ENCODE results near the gene KLF9. TPM values are rescaled to one million over a fixed set of nuclear protein-coding genes. Genes with fewer than 3 reads are reported as not detected.

The KLF9 gene
- total and polyA plus RNA-seq, 2 donors (not counting 1 experiment from before 2014, with no cell fraction given), result 12.1 to 36.4 TPM

DNA sequence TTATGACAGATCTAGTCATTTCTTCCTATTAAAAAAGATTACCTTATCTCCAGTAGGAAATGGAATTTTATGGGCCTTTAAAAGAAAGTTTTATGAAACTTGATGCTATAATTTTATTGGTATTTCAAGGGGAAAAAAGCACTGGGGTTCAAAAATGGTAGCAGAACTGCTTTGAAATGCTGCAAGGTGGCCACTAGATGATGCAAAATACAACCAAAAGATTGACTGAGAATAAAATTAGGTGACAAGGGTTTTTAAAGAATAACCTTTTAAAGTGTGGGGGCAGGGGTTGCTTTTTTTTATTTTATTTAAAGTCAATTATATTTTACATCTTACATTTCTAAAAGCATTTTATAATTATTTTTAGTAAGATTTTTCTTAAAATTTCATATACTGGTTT, 61.7 kb downstream of the KLF9 start:
- no peak overlapping the region for H3K27ac Mint-ChIP-seq
- H2AFZ ChIP-seq (ENCODE audit: insufficient read depth, low read depth, low read length, poor library complexity, severe bottlenecking), result no peak overlapping the region
- no peak for ATAC-seq (ENCODE audit: low read depth)
- peaks cover 8 to 37% of the 10 kb centered on the region in 2 experiments for H3K36me3 ChIP-seq (replicated peaks in 1 of 2; ENCODE audit: control extremely low read depth in 1 of 2, control insufficient read depth in 1 of 2, extremely low read depth in 1 of 2, insufficient read depth in 2 of 2, low read length in 1 of 2)
- H4K20me1 ChIP-seq (ENCODE audit: control insufficient read depth, insufficient read depth, low read length, poor library complexity, severe bottlenecking), result no peaks in the 10 kb centered on the region
- H3K79me2 ChIP-seq (ENCODE audit: control insufficient read depth, insufficient read depth, low read length), result no peaks in the 10 kb centered on the region
- no peaks in the 10 kb centered on the region for H3K27me3 Mint-ChIP-seq
- H3K9me3 ChIP-seq (ENCODE audit: control extremely low read depth in 1 of 3, control insufficient read depth in 2 of 3, insufficient read depth in 1 of 3, low read length in 2 of 3), result no peaks in the 10 kb centered on the region
- intact Hi-C loops (cut with micrococcal nuclease), result loop anchor here (1.0 to 5.0 kb wide), 4 partner anchors 44 to 249 kb away; no protein-coding TSS in a partner anchor
- TF ChIP-seq CTCF (IDR thresholded peaks at IDR 0.05), result peak; percentile 75
- TF ChIP-seq EZH2 (IDR thresholded peaks at IDR 0.05; ENCODE audit: borderline replicate concordance, insufficient read depth, low read depth, low read length, poor library complexity, severe bottlenecking), result no peak
- no peak overlapping the region for H3K4me2 ChIP-seq (replicated peaks; ENCODE audit: low read depth, low read length, poor library complexity, severe bottlenecking)
- H3K4me3 Mint-ChIP-seq, result no peak overlapping the region
- H3K9me3 Mint-ChIP-seq (ENCODE audit: insufficient read depth), result no peaks in the 10 kb centered on the region
- no peaks in the 10 kb centered on the region for H3K4me1 Mint-ChIP-seq
- H3K27me3 ChIP-seq (replicated peaks in 1 of 4; ENCODE audit: control extremely low read depth in 1 of 4, control insufficient read depth in 3 of 4, insufficient read depth in 4 of 4, low read length in 3 of 4), result no peaks in the 10 kb centered on the region
- ChIA-PET CTCF (interaction anchor here (1.1 to 2.7 kb wide), 4 partner anchors 13 to 250 kb away, joined by 3 to 20 read pairs (median 11); no protein-coding TSS in a partner anchor), POLR2A (no interaction called here)
- H3K9ac ChIP-seq (ENCODE audit: low read length), result no peak overlapping the region
- peak; percentile 24 for DNase-seq
- H3K27ac ChIP-seq (ENCODE audit: low read length in 2 of 2), result no peak overlapping the region
- no peak overlapping the region for H3K4me3 ChIP-seq (ENCODE audit: control extremely low read depth in 1 of 5, extremely low read depth in 1 of 5, insufficient read depth in 1 of 5, low read depth in 2 of 5, low read length in 4 of 5)
- no peaks in the 10 kb centered on the region for H3K4me1 ChIP-seq (ENCODE audit: control insufficient read depth in 2 of 2, insufficient read depth in 2 of 2, low read length in 2 of 2)

- no peak overlapping the region for H3K27ac ChIP-seq (ENCODE audit: low read length in 2 of 2)
- DNase-seq (no peak), ATAC-seq (ENCODE audit: low read depth) (no peak)
- H3K4me3 ChIP-seq (ENCODE audit: control extremely low read depth in 1 of 5, extremely low read depth in 1 of 5, insufficient read depth in 1 of 5, low read depth in 2 of 5, low read length in 4 of 5), result no peak overlapping the region
- POLR2A ChIA-PET, result no interaction called here
- H3K9me3 ChIP-seq (ENCODE audit: control extremely low read depth in 1 of 3, control insufficient read depth in 2 of 3, insufficient read depth in 1 of 3, low read length in 2 of 3), result no peaks in the 10 kb centered on the region
- TF ChIP-seq EZH2 (IDR thresholded peaks at IDR 0.05; ENCODE audit: borderline replicate concordance, insufficient read depth, low read depth, low read length, poor library complexity, severe bottlenecking) (no peak), CTCF (IDR thresholded peaks at IDR 0.05) (no peak)
- no peak overlapping the region for H3K4me2 ChIP-seq (replicated peaks; ENCODE audit: low read depth, low read length, poor library complexity, severe bottlenecking)
- no peak overlapping the region for H3K4me3 Mint-ChIP-seq
- no peaks in the 10 kb centered on the region for H3K9me3 Mint-ChIP-seq (ENCODE audit: insufficient read depth)
- H3K27me3 ChIP-seq (replicated peaks in 1 of 4; ENCODE audit: control extremely low read depth in 1 of 4, control insufficient read depth in 3 of 4, insufficient read depth in 4 of 4, low read length in 3 of 4), result no peaks in the 10 kb centered on the region
- peaks cover 7 to 37% of the 10 kb centered on the region in 2 experiments for H3K36me3 ChIP-seq (replicated peaks in 1 of 2; ENCODE audit: control extremely low read depth in 1 of 2, control insufficient read depth in 1 of 2, extremely low read depth in 1 of 2, insufficient read depth in 2 of 2, low read length in 1 of 2)
- intact Hi-C loops (cut with micrococcal nuclease), result loop anchor here (1.0 to 5.0 kb wide), 3 partner anchors 45 to 132 kb away; no protein-coding TSS in a partner anchor
- H3K4me1 Mint-ChIP-seq, result no peaks in the 10 kb centered on the region
- H3K4me1 ChIP-seq (ENCODE audit: control insufficient read depth in 2 of 2, insufficient read depth in 2 of 2, low read length in 2 of 2), result no peaks in the 10 kb centered on the region
- no peak overlapping the region for H2AFZ ChIP-seq (ENCODE audit: insufficient read depth, low read depth, low read length, poor library complexity, severe bottlenecking)
- CTCF ChIA-PET, result interaction anchor here (0.9 to 2.7 kb wide), 7 partner anchors 11 to 250 kb away, joined by 3 to 20 read pairs (median 3); no protein-coding TSS in a partner anchor
- no peaks in the 10 kb centered on the region for H3K27me3 Mint-ChIP-seq
- H3K79me2 ChIP-seq (ENCODE audit: control insufficient read depth, insufficient read depth, low read length), result no peaks in the 10 kb centered on the region
- WGBS (ENCODE audit: insufficient coverage), result no CpG with 5 or more reads among the region's 1 CpG
- no peak overlapping the region for H3K9ac ChIP-seq (ENCODE audit: low read length)
- no peak overlapping the region for H3K27ac Mint-ChIP-seq
- no peaks in the 10 kb centered on the region for H4K20me1 ChIP-seq (ENCODE audit: control insufficient read depth, insufficient read depth, low read length, poor library complexity, severe bottlenecking)
Measured at GRCh38 chr9:70352356-70352755, 62.1 kb downstream of the KLF9 start.

All from B cell (primary cell).